OCI-LY3 (cell line): Measurements from ENCODE around the gene OTOGL.

Experiments
- H2AFZ ChIP-seq: fragments of 200-600, 300-600 bp; shearing (Covaris generic); 2 replicates; pipeline ENCODE4 v1.6.0; 2014; ENCODE audit warnings: antibody characterized with exemption, low read depth, low read length
- H3K27ac ChIP-seq: fragments of 200-600, 300-600 bp; sonication (generic); 2 replicates; pipeline ENCODE4 v1.5.1; 2014; ENCODE audit warnings: mild to moderate bottlenecking, low read length, moderate library complexity, mixed read lengths
- H3K27me3 ChIP-seq: fragments of 200-600, 300-600 bp; sonication (generic); 2 replicates; pipeline ENCODE4 v1.6.1; 2014; ENCODE audit warnings: low read depth, low read length, mixed read lengths
- H3K36me3 ChIP-seq: fragments of 200-600, 300-600 bp; sonication (generic); replicated peaks from 2 replicates; pipeline ENCODE3; 2014; ENCODE audit warnings: low read depth, low read length, mixed read lengths
- H3K4me1 ChIP-seq: fragments of 300-600, 200-600 bp; sonication (generic); 2 replicates; pipeline ENCODE4 v1.6.1; 2014; ENCODE audit warnings: low read length, mixed read lengths
- H3K4me2 ChIP-seq: fragments of 200-600, 300-600 bp; sonication (generic); 2 replicates; pipeline ENCODE4 v1.6.1; 2014; ENCODE audit warnings: low read length, mixed read lengths
- H3K4me3 ChIP-seq: fragments of 300-600, 200-600 bp; sonication (generic); 2 replicates; pipeline ENCODE4 v1.5.1; 2014; ENCODE audit warnings: antibody characterized with exemption, mild to moderate bottlenecking, low read length, moderate library complexity
- H3K79me2 ChIP-seq: fragments of 300-600, 200-600 bp; shearing (Covaris generic); 2 replicates; pipeline ENCODE4 v1.6.1; 2014; ENCODE audit warnings: mild to moderate bottlenecking, low read length, mixed read lengths
- H3K9ac ChIP-seq: fragments of 300-600, 200-600 bp; shearing (Covaris generic); 2 replicates; pipeline ENCODE4 v1.6.0; 2014; ENCODE audit warnings: mild to moderate bottlenecking, low read length, moderate library complexity
- H3K9me3 ChIP-seq: fragments of 200-600, 300-600 bp; shearing (Covaris generic); 2 replicates; pipeline ENCODE4 v1.6.1; 2014; ENCODE audit warnings: low read length, mixed read lengths; ENCODE audit not compliant: insufficient read depth
- H4K20me1 ChIP-seq: fragments of 200-600, 300-600 bp; sonication (generic); 2 replicates; pipeline ENCODE4 v1.6.1; 2016; ENCODE audit warnings: low read length, mixed read lengths; ENCODE audit not compliant: insufficient read depth
- EZH2phosphoT487 ChIP-seq: fragments of 200-600 bp; shearing (Covaris generic); IDR thresholded peaks from 2 replicates; pipeline ENCODE4 v1.6.1; 2018; ENCODE audit warnings: antibody characterized with exemption, mixed run types, low read depth
- TF ChIP-seq, protein P1 (sequence below): fragments of 200-600, 300-600 bp; sonication (generic); IDR thresholded peaks from 2 replicates; pipeline ENCODE4 v1.5.1; 2014; ENCODE audit warnings: antibody characterized with exemption, low read length, low read depth

The OTOGL gene

GRCh38 chr12:80193865-80194264, 94.5 kb downstream of the OTOGL start:
- TF ChIP-seq, protein P1, sequence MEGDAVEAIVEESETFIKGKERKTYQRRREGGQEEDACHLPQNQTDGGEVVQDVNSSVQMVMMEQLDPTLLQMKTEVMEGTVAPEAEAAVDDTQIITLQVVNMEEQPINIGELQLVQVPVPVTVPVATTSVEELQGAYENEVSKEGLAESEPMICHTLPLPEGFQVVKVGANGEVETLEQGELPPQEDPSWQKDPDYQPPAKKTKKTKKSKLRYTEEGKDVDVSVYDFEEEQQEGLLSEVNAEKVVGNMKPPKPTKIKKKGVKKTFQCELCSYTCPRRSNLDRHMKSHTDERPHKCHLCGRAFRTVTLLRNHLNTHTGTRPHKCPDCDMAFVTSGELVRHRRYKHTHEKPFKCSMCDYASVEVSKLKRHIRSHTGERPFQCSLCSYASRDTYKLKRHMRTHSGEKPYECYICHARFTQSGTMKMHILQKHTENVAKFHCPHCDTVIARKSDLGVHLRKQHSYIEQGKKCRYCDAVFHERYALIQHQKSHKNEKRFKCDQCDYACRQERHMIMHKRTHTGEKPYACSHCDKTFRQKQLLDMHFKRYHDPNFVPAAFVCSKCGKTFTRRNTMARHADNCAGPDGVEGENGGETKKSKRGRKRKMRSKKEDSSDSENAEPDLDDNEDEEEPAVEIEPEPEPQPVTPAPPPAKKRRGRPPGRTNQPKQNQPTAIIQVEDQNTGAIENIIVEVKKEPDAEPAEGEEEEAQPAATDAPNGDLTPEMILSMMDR: no peak
- TF ChIP-seq EZH2phosphoT487: no peak
- Histone ChIP-seq H3K27me3 (0 out of 2 replicates have a peak, but pooled peaks cover 1% of the 10 kb centered on the region), H4K20me1 (no peaks in the 10 kb centered on the region), H3K36me3 (no peaks in the 10 kb centered on the region), H2AFZ (no peak overlapping the region), H3K4me2 (no peak overlapping the region), H3K27ac (no peak overlapping the region), H3K9me3 (no peaks in the 10 kb centered on the region), H3K9ac (no peak overlapping the region), H3K4me1 (peaks cover 8% of the 10 kb centered on the region), H3K79me2 (no peaks in the 10 kb centered on the region), H3K4me3 (no peak overlapping the region)

DNA sequence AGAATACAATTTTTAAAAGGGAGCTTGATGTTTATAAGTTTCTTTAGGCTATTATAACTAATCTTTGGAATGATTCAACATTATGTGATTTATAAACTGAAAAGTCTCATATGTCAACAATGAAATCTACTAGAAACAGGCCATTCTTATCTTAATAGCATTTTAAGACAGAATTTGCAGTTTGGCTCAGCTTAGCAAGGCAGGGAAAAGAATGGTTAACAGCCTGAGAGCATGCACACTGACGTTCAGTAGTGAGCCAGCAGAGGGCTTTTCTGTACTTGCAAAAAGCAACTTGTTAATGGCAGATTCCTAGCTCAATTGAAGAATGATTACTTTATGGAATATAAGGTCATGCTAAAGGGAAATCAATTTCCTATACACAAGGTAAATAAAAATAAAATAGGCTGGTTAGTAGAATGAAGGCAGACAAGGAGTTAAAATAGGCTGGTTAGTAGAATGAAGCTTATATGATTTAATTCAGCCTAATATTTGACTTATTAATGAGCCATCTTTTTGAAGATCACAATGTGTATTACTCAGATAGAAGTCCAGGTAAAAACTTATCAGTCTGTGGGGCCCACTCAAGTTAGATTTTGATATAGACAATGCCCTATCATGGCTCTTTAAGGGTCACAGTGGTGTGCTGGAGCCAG, 95.9 kb downstream of the OTOGL start:
- Histone ChIP-seq H3K4me1 (peaks cover 8% of the 10 kb centered on the region), H3K79me2 (no peaks in the 10 kb centered on the region), H3K27me3 (no peaks in the 10 kb centered on the region), H3K9ac (no peak overlapping the region), H2AFZ (no peak overlapping the region), H3K9me3 (no peaks in the 10 kb centered on the region), H4K20me1 (no peaks in the 10 kb centered on the region), H3K36me3 (no peaks in the 10 kb centered on the region), H3K4me3 (no peak overlapping the region), H3K27ac (no peak overlapping the region), H3K4me2 (peak overlapping the region; percentile 18; the same call in 1 of the 2 replicates)
- TF ChIP-seq EZH2phosphoT487: no peak
- TF ChIP-seq, protein P1: peak; percentile 74

GRCh38 chr12:80195737-80196136, 96.4 kb downstream of the OTOGL start:
- H3K27me3 ChIP-seq: no peaks in the 10 kb centered on the region
- H3K27ac ChIP-seq: no peak overlapping the region
- no peaks in the 10 kb centered on the region for H3K36me3 ChIP-seq
- no peaks in the 10 kb centered on the region for H3K9me3 ChIP-seq
- no peaks in the 10 kb centered on the region for H4K20me1 ChIP-seq
- H2AFZ ChIP-seq: no peak overlapping the region
- H3K4me2 ChIP-seq: peak overlapping the region; percentile 18; the same call in 1 of the 2 replicates
- no peak for TF ChIP-seq EZH2phosphoT487
- TF ChIP-seq, protein P1: no peak
- H3K4me1 ChIP-seq: peaks cover 8% of the 10 kb centered on the region
- no peak overlapping the region for H3K4me3 ChIP-seq
- no peak overlapping the region for H3K9ac ChIP-seq
- H3K79me2 ChIP-seq: no peaks in the 10 kb centered on the region

- Histone ChIP-seq H3K27me3 (no peaks in the 10 kb centered on the region), H3K4me1 (peaks cover 8% of the 10 kb centered on the region), H3K9ac (no peak overlapping the region), H2AFZ (no peak overlapping the region), H3K4me3 (no peak overlapping the region), H3K27ac (no peak overlapping the region), H3K4me2 (no peak overlapping the region), H3K79me2 (no peaks in the 10 kb centered on the region), H4K20me1 (no peaks in the 10 kb centered on the region), H3K36me3 (no peaks in the 10 kb centered on the region), H3K9me3 (no peaks in the 10 kb centered on the region)
- TF ChIP-seq, protein P1: no peak
Observed at GRCh38 chr12:80196419-80196818, 97.1 kb downstream of the OTOGL start.
